Tibial nerve (tissue), 4 donors: ENCODE results near the gene TSC22D1. TPM values are rescaled to one million over a fixed set of nuclear protein-coding genes. Genes with fewer than 3 reads are reported as not detected.

Experiments used
- DNase-seq, 2 donors: peaks; one replicate each; pipeline ENCODE4 v3.0.0-alpha.2; 2019; ENCODE audit warnings: low spot score in 2 of 2
- H3K27ac ChIP-seq, 4 donors: fragments of 200-600 bp; sonication (generic) in 3 of 4; one replicate each; pipeline ENCODE4 v1.5.1; 2017 to 2019; ENCODE audit warnings: mild to moderate bottlenecking in 1 of 4
- H3K27me3 ChIP-seq, 2 donors: fragments of 200-600 bp; sonication (generic) in 1 of 2; one replicate each; pipeline versions ENCODE4 v1.5.1 to v1.6.0; 2017 to 2019
- H3K36me3 ChIP-seq, 3 donors: fragments of 200-600 bp; sonication (generic); one replicate each; pipeline ENCODE4 v1.5.1; 2018 to 2019
- H3K4me1 ChIP-seq, 4 donors: fragments of 200-600 bp; sonication (generic) in 3 of 4; one replicate each; pipeline ENCODE4 v1.5.1; 2017 to 2019
- H3K4me3 ChIP-seq, 4 donors: fragments of 200-600 bp; sonication (generic) in 3 of 4; one replicate each; pipeline ENCODE4 v1.5.1; 2017 to 2019; ENCODE audit warnings: mild to moderate bottlenecking in 1 of 4, moderate library complexity in 1 of 4
- H3K9me3 ChIP-seq, 4 donors: fragments of 200-600 bp; sonication (generic) in 3 of 4; one replicate each; pipeline ENCODE4 v1.5.1; 2017 to 2019
- CTCF ChIP-seq, 5 experiments: fragments of 200-600 bp in 3 of 5; fragments of 450-650 bp in 2 of 5; sonication (generic) in 3 of 5; IDR thresholded peaks; one replicate each; pipeline ENCODE4 v1.5.1; 2016 to 2019; ENCODE audit warnings: antibody characterized with exemption in 5 of 5, mild to moderate bottlenecking in 3 of 5, moderate library complexity in 2 of 5
- EP300 ChIP-seq, 2 donors: sonication (generic); formaldehyde crosslinking; IDR thresholded peaks; one replicate each; pipeline ENCODE4 v1.6.1; 2017; ENCODE audit warnings: antibody characterized with exemption in 2 of 2, mild to moderate bottlenecking in 1 of 2
- POLR2A ChIP-seq, 2 donors: fragments of 450-650 bp; IDR thresholded peaks; one replicate each; pipeline ENCODE4 v1.6.1; 2017; ENCODE audit warnings: antibody characterized with exemption in 2 of 2, mild to moderate bottlenecking in 2 of 2, moderate library complexity in 2 of 2
- WGBS, 2 donors: methylation state at CpG; one replicate each; pipeline ENCODE4 v1.1.5; 2018; 5-methylcytosine and 5-hydroxymethylcytosine counted together
- total RNA-seq, 4 donors: library from RNA; depleted of rRNA; stranded (reverse); fragments of >200 nt; gene quantifications; one replicate each; pipeline ENCODE4 v1.1.0, GENCODE V29; 2016

The TSC22D1 gene
- total RNA-seq, 4 donors from 2014 or later = 203 to 334 (median 213) TPM

- TF ChIP-seq CTCF (IDR thresholded peaks at IDR 0.05) (no peak), EP300 (IDR thresholded peaks at IDR 0.05) (no peak), POLR2A (IDR thresholded peaks at IDR 0.05) (no peak)
- no peaks in the 10 kb centered on the region for H3K4me1 ChIP-seq
- no peaks in the 10 kb centered on the region for H3K27me3 ChIP-seq
- H3K27ac ChIP-seq = no peak overlapping the region
- H3K9me3 ChIP-seq = no peaks in the 10 kb centered on the region
- H3K36me3 ChIP-seq = no peaks in the 10 kb centered on the region
- no peak for DNase-seq
- no peak overlapping the region for H3K4me3 ChIP-seq
- 69 to 84% methylated on average over 1 of the region's 1 CpG for WGBS, 2 donors
Observed at GRCh38 chr13:44618326-44618725, 42.2 kb upstream of the TSC22D1 start.

DNA sequence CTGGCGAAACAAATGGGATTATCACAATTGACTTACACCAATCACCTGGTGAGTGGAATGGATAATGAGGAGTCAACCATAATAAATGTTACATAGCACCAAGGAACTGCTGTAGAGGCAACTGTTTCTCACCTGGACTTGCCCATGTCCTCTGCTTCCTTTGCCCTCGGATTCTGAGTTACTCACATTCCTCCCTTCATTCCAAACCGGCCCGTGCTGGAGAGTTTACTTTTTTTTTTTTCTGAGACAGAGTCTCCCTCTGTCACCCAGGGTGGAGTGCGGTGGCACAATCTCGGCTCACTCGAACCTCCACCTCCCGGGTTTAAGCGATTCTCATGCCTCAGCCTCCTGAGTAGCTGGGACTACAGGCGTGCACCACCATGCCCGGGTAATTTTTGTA, 41.5 kb upstream of the TSC22D1 start:
- H3K27me3 ChIP-seq = no peaks in the 10 kb centered on the region
- H3K4me3 ChIP-seq = no peak overlapping the region
- no peaks in the 10 kb centered on the region for H3K4me1 ChIP-seq
- DNase-seq = no peak
- TF ChIP-seq EP300 (IDR thresholded peaks at IDR 0.05) (no peak), CTCF (IDR thresholded peaks at IDR 0.05) (no peak), POLR2A (IDR thresholded peaks at IDR 0.05) (no peak)
- no peaks in the 10 kb centered on the region for H3K36me3 ChIP-seq
- no peak overlapping the region for H3K27ac ChIP-seq
- no peaks in the 10 kb centered on the region for H3K9me3 ChIP-seq
- WGBS, 2 donors = 80 to 85% methylated on average over 11 of the region's 11 CpGs

- TF ChIP-seq CTCF (IDR thresholded peaks at IDR 0.05) = no peak
- TF ChIP-seq EP300 (IDR thresholded peaks at IDR 0.05) = no peak
- no peak for TF ChIP-seq POLR2A (IDR thresholded peaks at IDR 0.05)
Observed at GRCh38 chr13:44609137-44609536, 33.0 kb upstream of the TSC22D1 start.

GRCh38 chr13:44605721-44606120, 29.6 kb upstream of the TSC22D1 start:
- Histone ChIP-seq H3K27me3 (no peaks in the 10 kb centered on the region), H3K9me3 (peaks cover 0 to 6% (median 3%) of the 10 kb centered on the region in 4 donors), H3K4me1 (peaks cover 0 to 8% (median 0%) of the 10 kb centered on the region in 4 donors), H3K4me3 (no peak overlapping the region), H3K27ac (no peak overlapping the region), H3K36me3 (no peaks in the 10 kb centered on the region)
- 57 to 58% methylated on average over 6 of the region's 6 CpGs for WGBS, 2 donors
- TF ChIP-seq EP300 (IDR thresholded peaks at IDR 0.05) (no peak), POLR2A (IDR thresholded peaks at IDR 0.05) (no peak), CTCF (IDR thresholded peaks at IDR 0.05) (no peak)
- DNase-seq = no peak

More at GRCh38 chr13:44609137-44609536, 33.0 kb upstream of the TSC22D1 start:
- WGBS, 2 donors = 93 to 96% methylated on average over 2 of the region's 2 CpGs
- Histone ChIP-seq H3K9me3 (peaks cover 0 to 13% (median 4%) of the 10 kb centered on the region in 4 donors), H3K27ac (no peak overlapping the region), H3K4me1 (peaks cover 0 to 8% (median 0%) of the 10 kb centered on the region in 4 donors), H3K36me3 (no peaks in the 10 kb centered on the region), H3K4me3 (no peak overlapping the region), H3K27me3 (no peaks in the 10 kb centered on the region)
- no peak for DNase-seq

- Histone ChIP-seq H3K4me1 (peaks cover 0 to 8% (median 0%) of the 10 kb centered on the region in 4 donors), H3K27ac (no peak overlapping the region), H3K36me3 (no peaks in the 10 kb centered on the region), H3K4me3 (no peak overlapping the region), H3K27me3 (no peaks in the 10 kb centered on the region), H3K9me3 (peaks cover 0 to 2% (median under 1%) of the 10 kb centered on the region in 4 donors)
- no peak for DNase-seq
- 47 to 61% methylated on average over 2 of the region's 2 CpGs for WGBS, 2 donors
- no peak for TF ChIP-seq POLR2A (IDR thresholded peaks at IDR 0.05)
- no peak for TF ChIP-seq EP300 (IDR thresholded peaks at IDR 0.05)
- TF ChIP-seq CTCF (IDR thresholded peaks at IDR 0.05) = no peak
Observed at GRCh38 chr13:44605275-44605674, 29.1 kb upstream of the TSC22D1 start.
